BE2C (cell line): ENCODE measurements around the gene PBX2.
A peak's percentile ranks its signal among the peaks of the same experiment; 100 is the strongest.

ENCODE experiments used
- DNase-seq: peaks from one replicate; pipeline ENCODE4 v3.0.0-alpha.2; 2020
- H3K27me3 ChIP-seq: fragments of 250-450 bp; sonication (Bioruptor Pico); 2 replicates; pipeline ENCODE4 v1.5.1; 2020; ENCODE audit warnings: mild to moderate bottlenecking
- H3K36me3 ChIP-seq: fragments of 250-450 bp; sonication (Bioruptor Pico); 2 replicates; pipeline ENCODE4 v1.5.1; 2020; ENCODE audit warnings: mild to moderate bottlenecking
- H3K4me1 ChIP-seq: fragments of 250-450 bp; sonication (Bioruptor Pico); 2 replicates; pipeline ENCODE4 v1.5.1; 2020
- H3K4me3 ChIP-seq: 2 replicates; pipeline ENCODE4 v1.5.1; 2011; ENCODE audit warnings: low read depth, low read length
- H3K9me3 ChIP-seq: fragments of 250-450 bp; sonication (Bioruptor Pico); 2 replicates; pipeline ENCODE4 v1.5.1; 2020
- TF ChIP-seq, protein P1 (sequence below): IDR thresholded peaks from 2 replicates; pipeline ENCODE4 v1.5.1; 2012; ENCODE audit warnings: mild to moderate bottlenecking, low read depth, low read length

Gene PBX2

GRCh38 chr6:32166411-32167061 is 23.5 kb downstream of the PBX2 start:
- Histone ChIP-seq H3K27me3 (no peaks in the 10 kb centered on the region), H3K9me3 (no peaks in the 10 kb centered on the region), H3K36me3 (peaks cover 47% of the 10 kb centered on the region), H3K4me1 (no peaks in the 10 kb centered on the region), H3K4me3 (no peak overlapping the region)
- DNase-seq: peak; percentile 46
- TF ChIP-seq, protein P1, sequence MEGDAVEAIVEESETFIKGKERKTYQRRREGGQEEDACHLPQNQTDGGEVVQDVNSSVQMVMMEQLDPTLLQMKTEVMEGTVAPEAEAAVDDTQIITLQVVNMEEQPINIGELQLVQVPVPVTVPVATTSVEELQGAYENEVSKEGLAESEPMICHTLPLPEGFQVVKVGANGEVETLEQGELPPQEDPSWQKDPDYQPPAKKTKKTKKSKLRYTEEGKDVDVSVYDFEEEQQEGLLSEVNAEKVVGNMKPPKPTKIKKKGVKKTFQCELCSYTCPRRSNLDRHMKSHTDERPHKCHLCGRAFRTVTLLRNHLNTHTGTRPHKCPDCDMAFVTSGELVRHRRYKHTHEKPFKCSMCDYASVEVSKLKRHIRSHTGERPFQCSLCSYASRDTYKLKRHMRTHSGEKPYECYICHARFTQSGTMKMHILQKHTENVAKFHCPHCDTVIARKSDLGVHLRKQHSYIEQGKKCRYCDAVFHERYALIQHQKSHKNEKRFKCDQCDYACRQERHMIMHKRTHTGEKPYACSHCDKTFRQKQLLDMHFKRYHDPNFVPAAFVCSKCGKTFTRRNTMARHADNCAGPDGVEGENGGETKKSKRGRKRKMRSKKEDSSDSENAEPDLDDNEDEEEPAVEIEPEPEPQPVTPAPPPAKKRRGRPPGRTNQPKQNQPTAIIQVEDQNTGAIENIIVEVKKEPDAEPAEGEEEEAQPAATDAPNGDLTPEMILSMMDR: peak; percentile 8; the same call in 1 of the 2 replicates

GRCh38 chr6:32164295-32164694 is 25.7 kb downstream of the PBX2 start, which contains the start of gene EGFL8:
EGFL8 (plus strand) TSS chr6:32164595; CDS start chr6:32166166, 1,571 bp downstream.
- TF ChIP-seq, protein P1: no peak
- H3K36me3 ChIP-seq: peaks cover 29% of the 10 kb centered on the region
- no peaks in the 10 kb centered on the region for H3K27me3 ChIP-seq
- DNase-seq: no peak
- no peaks in the 10 kb centered on the region for H3K4me1 ChIP-seq
- H3K4me3 ChIP-seq: no peak within 1 kb of the TSS
- H3K9me3 ChIP-seq: no peaks in the 10 kb centered on the region

DNA sequence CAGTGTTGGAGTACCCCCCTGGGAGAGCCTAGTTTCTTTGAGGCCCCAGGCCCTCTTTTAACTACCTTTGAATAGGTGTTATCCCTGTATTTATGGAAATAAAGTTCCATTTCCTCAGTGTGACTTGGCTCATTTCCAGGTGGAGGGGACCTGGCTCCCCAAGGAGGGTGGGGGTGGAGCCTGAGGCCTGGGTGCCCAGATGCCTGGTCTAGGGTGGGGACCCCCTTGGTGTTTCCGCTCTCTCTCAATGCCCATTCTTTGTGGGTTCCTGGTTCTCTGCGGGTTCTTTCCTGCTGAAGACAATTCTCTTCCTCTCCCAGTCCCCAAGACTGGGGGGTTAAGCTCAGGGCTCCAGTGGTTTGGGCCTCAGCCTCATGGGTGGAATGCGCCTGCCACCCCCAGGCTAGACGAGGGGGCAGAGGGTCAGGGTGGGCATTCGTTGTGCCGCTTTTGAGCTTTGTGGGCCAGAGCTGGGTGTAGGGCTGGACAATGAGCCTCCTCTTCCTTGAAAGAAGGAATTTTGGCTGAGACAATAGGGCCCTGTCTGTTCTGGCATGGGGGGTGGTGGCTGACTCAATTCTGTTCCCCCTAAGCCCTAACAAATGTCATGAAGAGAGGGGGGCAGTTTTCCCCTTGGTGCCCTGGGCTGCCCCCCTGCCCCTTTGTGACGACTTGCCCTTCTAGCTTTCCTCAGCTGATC is 26.3 kb downstream of the PBX2 start:
- TF ChIP-seq, protein P1: no peak
- no peak for DNase-seq
- H3K9me3 ChIP-seq: no peaks in the 10 kb centered on the region
- H3K4me1 ChIP-seq: no peaks in the 10 kb centered on the region
- no peak overlapping the region for H3K4me3 ChIP-seq
- H3K27me3 ChIP-seq: no peaks in the 10 kb centered on the region
- H3K36me3 ChIP-seq: peaks cover 27% of the 10 kb centered on the region

DNA sequence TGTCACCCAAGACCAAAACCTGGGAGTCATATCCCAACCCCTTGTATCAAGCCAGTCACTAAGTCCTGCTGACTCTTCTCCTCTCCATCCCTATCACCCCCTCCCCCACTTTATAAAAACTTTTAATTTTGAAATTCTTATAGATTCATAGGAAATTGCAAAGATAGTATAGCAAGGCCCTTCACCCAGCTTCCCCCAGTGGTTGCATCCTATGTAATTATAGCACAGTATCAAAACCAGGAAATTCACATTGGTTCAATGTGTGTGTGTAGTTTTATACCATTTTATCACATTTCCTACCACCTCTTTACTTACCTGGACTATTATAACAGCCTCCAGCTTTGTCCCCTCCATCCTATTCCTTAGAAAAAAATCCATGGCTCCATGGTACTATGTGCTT is 31.9 kb downstream of the PBX2 start:
- Histone ChIP-seq H3K27me3 (no peaks in the 10 kb centered on the region), H3K9me3 (no peaks in the 10 kb centered on the region), H3K36me3 (peaks cover 33% of the 10 kb centered on the region), H3K4me1 (0 out of 2 replicates have a peak, but pooled peaks cover 3% of the 10 kb centered on the region), H3K4me3 (no peak overlapping the region)
- TF ChIP-seq, protein P1: no peak
- DNase-seq: no peak

DNA sequence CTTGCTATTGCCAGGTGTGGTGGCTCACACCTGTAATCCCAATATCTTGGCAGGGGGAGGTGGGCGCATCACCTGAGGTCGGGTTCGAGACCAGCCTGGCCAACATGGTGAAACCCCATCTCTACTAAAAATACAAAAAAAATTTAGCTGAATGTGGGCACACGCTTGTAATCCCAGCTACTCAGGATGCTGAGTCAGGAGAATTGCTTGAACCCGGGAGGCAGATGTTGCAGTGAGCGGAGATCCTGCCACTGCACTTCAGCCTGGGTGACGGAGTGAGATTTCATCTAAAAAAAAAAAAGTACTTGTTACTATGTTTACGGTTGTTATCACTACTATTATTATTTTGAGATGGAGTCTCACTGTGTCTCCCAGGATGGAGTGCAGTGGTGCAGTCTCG is 33.1 kb downstream of the PBX2 start:
- TF ChIP-seq, protein P1: no peak
- no peak for DNase-seq
- H3K4me1 ChIP-seq: peaks cover 7% of the 10 kb centered on the region
- no peak overlapping the region for H3K4me3 ChIP-seq
- H3K36me3 ChIP-seq: peaks cover 33% of the 10 kb centered on the region
- H3K9me3 ChIP-seq: no peaks in the 10 kb centered on the region
- no peaks in the 10 kb centered on the region for H3K27me3 ChIP-seq
